Hepatocyte (in vitro differentiated cells): ENCODE results near the gene ZNF439.

Experiments used
- CTCF ChIP-seq: fragments of 200-600 bp; sonication (generic); IDR thresholded peaks from 2 replicates; pipeline ENCODE4 v1.5.1; 2016; ENCODE audit warnings: antibody characterized with exemption, mild to moderate bottlenecking; ENCODE audit not compliant: poor library complexity
- EZH2 ChIP-seq: fragments of 200-600 bp; sonication (generic); IDR thresholded peaks from 2 replicates; pipeline ENCODE4 v1.6.1; 2016; ENCODE audit warnings: antibody characterized with exemption, mild to moderate bottlenecking, borderline replicate concordance
- EZH2phosphoT487 ChIP-seq: fragments of 200-600 bp; sonication (generic); IDR thresholded peaks from one replicate; pipeline ENCODE4 v1.6.1; 2018; ENCODE audit warnings: antibody characterized with exemption, mild to moderate bottlenecking, low read depth, moderate library complexity; ENCODE audit not compliant: unreplicated experiment, severe bottlenecking

DNA sequence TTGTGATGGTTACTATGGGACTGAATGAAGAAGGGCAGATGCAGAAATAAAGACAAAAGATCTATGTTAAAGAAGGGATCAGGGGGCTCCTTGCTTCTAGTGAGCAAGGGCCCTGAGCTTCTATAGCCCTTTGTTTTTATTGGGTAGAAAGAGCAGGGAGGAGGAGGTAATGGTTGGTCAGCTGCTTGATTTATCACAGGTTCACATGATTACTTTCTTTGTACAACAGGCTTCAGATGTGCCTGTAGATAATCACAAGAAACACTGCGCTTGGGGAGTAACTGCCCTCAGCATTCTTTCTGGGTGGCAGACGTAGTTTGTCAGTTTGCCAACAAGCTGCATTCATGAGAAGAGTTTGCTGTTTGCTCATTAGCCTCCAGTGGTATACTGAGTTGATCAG is 4.8 kb upstream of the ZNF439 start:
- TF ChIP-seq CTCF (no peak), EZH2 (no peak), EZH2phosphoT487 (no peak)
